ENCODE results near the gene PLEKHM3. TPM values are rescaled to one million over a fixed set of nuclear protein-coding genes. Genes with fewer than 3 reads are reported as not detected.

The PLEKHM3 gene
- total and polyA plus RNA-seq, 4 donors, result 3.0 to 18.3 (median 5.5) TPM

DNA sequence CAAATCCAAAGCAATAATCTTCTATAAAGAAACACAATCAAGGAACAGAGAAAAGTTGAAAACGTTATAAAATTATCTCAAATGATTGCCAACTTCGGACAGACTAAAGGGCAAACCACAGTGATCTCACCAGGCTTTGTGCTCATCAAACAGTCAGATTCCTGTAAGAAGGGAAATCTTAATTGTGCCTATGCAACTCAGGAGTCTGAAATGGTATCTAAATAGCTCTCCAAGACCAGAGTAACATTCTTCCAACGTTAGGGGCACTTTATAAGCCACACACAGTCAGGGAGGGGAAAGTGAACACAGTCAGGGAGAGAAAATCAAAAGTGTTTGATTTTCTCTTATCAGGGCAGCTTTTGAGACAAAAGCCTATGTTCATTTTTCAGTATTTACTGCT is 29.4 kb downstream of the PLEKHM3 start:
- no peaks in the 10 kb centered on the region for H3K27me3 ChIP-seq (ENCODE audit: control insufficient read depth in 4 of 4, insufficient read depth in 4 of 4, low read length in 3 of 4)
- no peak for DNase-seq (ENCODE audit: low spot score)
- WGBS, result 59% methylated on average over 3 of the region's 3 CpGs
- H3K27ac ChIP-seq (ENCODE audit: low read depth in 1 of 2, low read length in 2 of 2), result no peak overlapping the region
- no peaks in the 10 kb centered on the region for H3K4me1 ChIP-seq (ENCODE audit: control insufficient read depth in 4 of 4, insufficient read depth in 4 of 4, low read length in 3 of 4)
- TF ChIP-seq, protein P1, sequence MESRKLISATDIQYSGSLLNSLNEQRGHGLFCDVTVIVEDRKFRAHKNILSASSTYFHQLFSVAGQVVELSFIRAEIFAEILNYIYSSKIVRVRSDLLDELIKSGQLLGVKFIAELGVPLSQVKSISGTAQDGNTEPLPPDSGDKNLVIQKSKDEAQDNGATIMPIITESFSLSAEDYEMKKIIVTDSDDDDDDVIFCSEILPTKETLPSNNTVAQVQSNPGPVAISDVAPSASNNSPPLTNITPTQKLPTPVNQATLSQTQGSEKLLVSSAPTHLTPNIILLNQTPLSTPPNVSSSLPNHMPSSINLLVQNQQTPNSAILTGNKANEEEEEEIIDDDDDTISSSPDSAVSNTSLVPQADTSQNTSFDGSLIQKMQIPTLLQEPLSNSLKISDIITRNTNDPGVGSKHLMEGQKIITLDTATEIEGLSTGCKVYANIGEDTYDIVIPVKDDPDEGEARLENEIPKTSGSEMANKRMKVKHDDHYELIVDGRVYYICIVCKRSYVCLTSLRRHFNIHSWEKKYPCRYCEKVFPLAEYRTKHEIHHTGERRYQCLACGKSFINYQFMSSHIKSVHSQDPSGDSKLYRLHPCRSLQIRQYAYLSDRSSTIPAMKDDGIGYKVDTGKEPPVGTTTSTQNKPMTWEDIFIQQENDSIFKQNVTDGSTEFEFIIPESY (IDR thresholded peaks at IDR 0.05), result no peak
- TF ChIP-seq JUND (IDR thresholded peaks at IDR 0.05) (no peak), RAD21 (IDR thresholded peaks at IDR 0.05) (no peak), SP1 (IDR thresholded peaks at IDR 0.05) (no peak)
- TF ChIP-seq, protein P2, sequence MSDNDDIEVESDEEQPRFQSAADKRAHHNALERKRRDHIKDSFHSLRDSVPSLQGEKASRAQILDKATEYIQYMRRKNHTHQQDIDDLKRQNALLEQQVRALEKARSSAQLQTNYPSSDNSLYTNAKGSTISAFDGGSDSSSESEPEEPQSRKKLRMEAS (IDR thresholded peaks at IDR 0.05), result no peak
- TF ChIP-seq, protein P3, sequence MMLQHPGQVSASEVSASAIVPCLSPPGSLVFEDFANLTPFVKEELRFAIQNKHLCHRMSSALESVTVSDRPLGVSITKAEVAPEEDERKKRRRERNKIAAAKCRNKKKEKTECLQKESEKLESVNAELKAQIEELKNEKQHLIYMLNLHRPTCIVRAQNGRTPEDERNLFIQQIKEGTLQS (IDR thresholded peaks at IDR 0.05), result no peak
- H3K9ac ChIP-seq (ENCODE audit: low read depth in 1 of 2, low read length in 2 of 2), result no peak overlapping the region
- peaks cover 0 to 11% (median 7%) of the 10 kb centered on the region in 4 donors for H3K36me3 ChIP-seq (ENCODE audit: control insufficient read depth in 4 of 4, insufficient read depth in 3 of 4, low read depth in 1 of 4, low read length in 3 of 4)
- no peak overlapping the region for H3K4me3 ChIP-seq (ENCODE audit: low read depth in 1 of 3, low read length in 3 of 3)
- no peaks in the 10 kb centered on the region for H3K9me3 ChIP-seq (ENCODE audit: control insufficient read depth in 4 of 4, low read length in 3 of 4)

DNA sequence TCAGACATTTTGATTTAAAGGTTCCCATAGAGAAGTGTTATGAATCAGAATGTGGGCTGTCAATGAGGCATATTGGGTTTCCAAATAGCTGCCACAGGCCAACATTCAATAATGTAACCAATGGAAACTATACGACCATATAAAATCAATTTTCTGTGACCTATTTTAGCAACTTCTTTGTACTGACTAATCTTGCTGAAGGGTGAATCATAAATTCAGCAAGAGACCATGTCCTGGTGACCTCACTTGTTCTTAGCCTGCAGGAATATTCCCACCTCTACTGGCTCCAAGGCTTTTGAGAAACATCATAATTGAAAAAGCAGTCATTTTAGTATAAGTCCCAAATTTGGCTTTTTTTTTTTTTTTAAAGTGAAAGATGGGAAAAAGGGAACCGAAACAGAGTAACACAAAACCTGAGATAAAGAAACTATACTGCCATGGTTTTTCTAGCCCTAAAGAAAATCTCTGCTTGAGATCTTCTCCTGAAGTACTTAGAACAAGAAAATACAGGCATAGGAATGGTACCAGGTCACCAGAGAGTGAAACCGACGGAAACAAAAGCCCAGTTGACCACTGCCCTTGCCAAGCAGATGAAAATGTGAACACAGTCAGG is 32.1 kb downstream of the PLEKHM3 start:
- H3K4me1 ChIP-seq (ENCODE audit: control insufficient read depth in 4 of 4, insufficient read depth in 4 of 4, low read length in 3 of 4), result no peaks in the 10 kb centered on the region
- no peak for DNase-seq (ENCODE audit: low spot score)
- 89% methylated on average over 4 of the region's 4 CpGs for WGBS
- H3K27ac ChIP-seq (ENCODE audit: low read depth in 1 of 2, low read length in 2 of 2), result no peak overlapping the region
- no peaks in the 10 kb centered on the region for H3K27me3 ChIP-seq (ENCODE audit: control insufficient read depth in 4 of 4, insufficient read depth in 4 of 4, low read length in 3 of 4)
- no peaks in the 10 kb centered on the region for H3K9me3 ChIP-seq (ENCODE audit: control insufficient read depth in 4 of 4, low read length in 3 of 4)
- H3K4me3 ChIP-seq (ENCODE audit: low read depth in 1 of 3, low read length in 3 of 3), result no peak overlapping the region
- no peaks in the 10 kb centered on the region for H3K36me3 ChIP-seq (ENCODE audit: control insufficient read depth in 4 of 4, insufficient read depth in 3 of 4, low read depth in 1 of 4, low read length in 3 of 4)
- no peak overlapping the region for H3K9ac ChIP-seq (ENCODE audit: low read depth in 1 of 2, low read length in 2 of 2)
- TF ChIP-seq HNF4A (conservative IDR thresholded peaks at IDR 0.05) (no peak), RXRA (IDR thresholded peaks at IDR 0.05) (no peak), YY1 (IDR thresholded peaks at IDR 0.05) (no peak), HNF4G (IDR thresholded peaks at IDR 0.05) (no peak), GABPA (IDR thresholded peaks at IDR 0.05 in 1 of 2, conservative IDR thresholded peaks at IDR 0.05 in 1 of 2) (no peak), FOXA2 (IDR thresholded peaks at IDR 0.05) (no peak), RAD21 (IDR thresholded peaks at IDR 0.05) (no peak), NR2F2 (IDR thresholded peaks at IDR 0.05) (no peak), FOXA1 (IDR thresholded peaks at IDR 0.05) (no peak), TAF1 (conservative IDR thresholded peaks at IDR 0.05) (no peak)
- TF ChIP-seq, protein P4, sequence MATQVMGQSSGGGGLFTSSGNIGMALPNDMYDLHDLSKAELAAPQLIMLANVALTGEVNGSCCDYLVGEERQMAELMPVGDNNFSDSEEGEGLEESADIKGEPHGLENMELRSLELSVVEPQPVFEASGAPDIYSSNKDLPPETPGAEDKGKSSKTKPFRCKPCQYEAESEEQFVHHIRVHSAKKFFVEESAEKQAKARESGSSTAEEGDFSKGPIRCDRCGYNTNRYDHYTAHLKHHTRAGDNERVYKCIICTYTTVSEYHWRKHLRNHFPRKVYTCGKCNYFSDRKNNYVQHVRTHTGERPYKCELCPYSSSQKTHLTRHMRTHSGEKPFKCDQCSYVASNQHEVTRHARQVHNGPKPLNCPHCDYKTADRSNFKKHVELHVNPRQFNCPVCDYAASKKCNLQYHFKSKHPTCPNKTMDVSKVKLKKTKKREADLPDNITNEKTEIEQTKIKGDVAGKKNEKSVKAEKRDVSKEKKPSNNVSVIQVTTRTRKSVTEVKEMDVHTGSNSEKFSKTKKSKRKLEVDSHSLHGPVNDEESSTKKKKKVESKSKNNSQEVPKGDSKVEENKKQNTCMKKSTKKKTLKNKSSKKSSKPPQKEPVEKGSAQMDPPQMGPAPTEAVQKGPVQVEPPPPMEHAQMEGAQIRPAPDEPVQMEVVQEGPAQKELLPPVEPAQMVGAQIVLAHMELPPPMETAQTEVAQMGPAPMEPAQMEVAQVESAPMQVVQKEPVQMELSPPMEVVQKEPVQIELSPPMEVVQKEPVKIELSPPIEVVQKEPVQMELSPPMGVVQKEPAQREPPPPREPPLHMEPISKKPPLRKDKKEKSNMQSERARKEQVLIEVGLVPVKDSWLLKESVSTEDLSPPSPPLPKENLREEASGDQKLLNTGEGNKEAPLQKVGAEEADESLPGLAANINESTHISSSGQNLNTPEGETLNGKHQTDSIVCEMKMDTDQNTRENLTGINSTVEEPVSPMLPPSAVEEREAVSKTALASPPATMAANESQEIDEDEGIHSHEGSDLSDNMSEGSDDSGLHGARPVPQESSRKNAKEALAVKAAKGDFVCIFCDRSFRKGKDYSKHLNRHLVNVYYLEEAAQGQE (IDR thresholded peaks at IDR 0.05), result no peak
- TF ChIP-seq, protein P5, sequence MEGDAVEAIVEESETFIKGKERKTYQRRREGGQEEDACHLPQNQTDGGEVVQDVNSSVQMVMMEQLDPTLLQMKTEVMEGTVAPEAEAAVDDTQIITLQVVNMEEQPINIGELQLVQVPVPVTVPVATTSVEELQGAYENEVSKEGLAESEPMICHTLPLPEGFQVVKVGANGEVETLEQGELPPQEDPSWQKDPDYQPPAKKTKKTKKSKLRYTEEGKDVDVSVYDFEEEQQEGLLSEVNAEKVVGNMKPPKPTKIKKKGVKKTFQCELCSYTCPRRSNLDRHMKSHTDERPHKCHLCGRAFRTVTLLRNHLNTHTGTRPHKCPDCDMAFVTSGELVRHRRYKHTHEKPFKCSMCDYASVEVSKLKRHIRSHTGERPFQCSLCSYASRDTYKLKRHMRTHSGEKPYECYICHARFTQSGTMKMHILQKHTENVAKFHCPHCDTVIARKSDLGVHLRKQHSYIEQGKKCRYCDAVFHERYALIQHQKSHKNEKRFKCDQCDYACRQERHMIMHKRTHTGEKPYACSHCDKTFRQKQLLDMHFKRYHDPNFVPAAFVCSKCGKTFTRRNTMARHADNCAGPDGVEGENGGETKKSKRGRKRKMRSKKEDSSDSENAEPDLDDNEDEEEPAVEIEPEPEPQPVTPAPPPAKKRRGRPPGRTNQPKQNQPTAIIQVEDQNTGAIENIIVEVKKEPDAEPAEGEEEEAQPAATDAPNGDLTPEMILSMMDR (IDR thresholded peaks at IDR 0.05; ENCODE audit: low read depth, low read length, missing input control), result no peak

Measured in liver (tissue), 9 donors.